HG03060 (cell line): ENCODE data around the gene TMEM141.
"Not testable (repeated sequence)": the region's sequence is repeated elsewhere in the genome, so short reads cannot be mapped to it uniquely, and the experiment has no call there.

Experiments used
- ATAC-seq: cut with Tn5 transposase; IDR thresholded peaks from one replicate; pipeline ENCODE4 v1.9.1; 2021; ENCODE audit warnings: low read depth, moderate number of reproducible peaks; ENCODE audit not compliant: unreplicated experiment

Gene TMEM141

GRCh38 chr9:136792321-136793085, 1.4 kb downstream of the TMEM141 start:
- ATAC-seq: no peak

- ATAC-seq: no peak
These were observed 2.2 kb downstream of the TMEM141 start for GRCh38 chr9:136793086-136793946.

DNA sequence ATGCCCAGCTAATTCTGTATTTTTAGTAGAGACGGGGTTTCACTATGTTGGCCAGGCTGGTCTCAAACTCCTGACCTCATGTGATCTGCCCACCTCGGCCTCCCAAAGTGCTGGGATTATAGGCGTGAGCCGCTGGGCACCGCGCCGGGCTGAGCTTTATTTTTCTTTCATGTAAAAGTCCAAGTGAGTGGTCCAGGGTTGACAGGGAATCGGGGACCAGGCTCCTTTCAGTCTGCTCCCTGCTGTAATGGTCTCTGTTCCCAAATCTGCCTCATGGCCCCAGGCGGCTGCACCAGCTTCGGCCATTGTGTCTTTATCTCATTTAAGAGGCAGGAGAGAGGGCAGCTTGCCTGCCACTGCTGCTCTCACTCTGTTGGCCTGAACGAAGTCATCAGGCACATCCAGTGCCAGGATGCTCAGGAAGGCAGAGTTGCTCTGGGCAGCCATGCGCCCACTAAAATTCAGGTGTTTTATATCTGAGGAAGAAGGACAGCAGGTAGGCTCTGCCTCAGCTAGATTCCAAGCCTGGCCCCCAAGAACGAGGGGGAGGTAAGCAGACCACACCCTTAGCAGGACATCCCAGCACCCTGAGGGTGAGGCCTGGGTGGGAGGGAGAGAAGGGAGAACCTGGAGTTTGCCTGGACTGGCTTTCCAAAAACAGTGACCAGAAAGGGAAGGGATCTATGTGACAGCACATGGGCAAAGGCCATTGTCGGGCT, 3.3 kb downstream of the TMEM141 start:
- no peak for ATAC-seq

DNA sequence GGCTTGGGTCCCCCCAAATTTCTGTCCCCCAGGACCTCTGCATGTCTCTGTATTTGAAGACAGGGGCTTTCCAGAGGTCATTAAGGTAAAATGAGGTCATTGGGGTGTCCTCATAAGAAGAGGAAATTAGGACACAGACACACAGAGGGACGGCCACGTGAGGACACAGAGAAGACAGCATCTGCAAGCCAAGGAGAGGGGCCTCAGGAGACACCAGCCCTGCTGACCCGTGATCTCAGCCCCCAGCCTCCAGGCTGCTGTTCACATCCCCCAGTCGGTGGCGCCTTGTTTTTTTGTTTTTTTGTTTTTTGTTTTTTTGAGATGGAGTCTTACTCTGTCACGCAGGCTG, 3.8 kb downstream of the TMEM141 start:
- no peak for ATAC-seq

DNA sequence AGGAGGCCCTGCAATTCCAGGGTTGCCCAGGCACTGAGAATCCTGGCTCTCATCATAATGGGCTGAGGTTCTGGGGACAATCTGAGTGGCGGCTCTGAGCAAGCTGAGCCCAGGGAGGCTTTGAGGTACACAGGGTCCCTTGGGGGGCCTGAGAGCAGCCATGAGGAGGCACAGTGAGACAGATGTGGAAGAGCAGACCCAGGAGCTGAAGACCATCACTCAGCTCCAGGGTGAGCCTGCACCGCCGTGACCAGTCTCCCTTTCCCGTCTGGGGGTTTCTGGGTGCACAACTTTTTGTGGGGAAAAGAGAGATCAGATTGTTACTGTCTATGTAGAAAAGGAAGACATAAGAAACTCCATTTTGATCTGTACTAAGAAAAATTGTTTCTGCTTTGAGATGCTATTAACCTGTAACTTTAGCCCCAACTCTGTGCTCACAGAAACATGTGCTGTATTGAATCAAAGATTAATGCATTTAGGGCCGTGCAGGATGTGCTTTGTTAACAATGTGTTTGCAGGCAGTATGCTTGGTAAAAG, 5.2 kb downstream of the TMEM141 start, which contains the start of gene CCDC183:
Gene CCDC183 (plus strand): TSS at position 101 of the 537 bp plus-strand sequence. CDS start 60 bp downstream, at position 161.
- ATAC-seq: no peak

GRCh38 chr9:136796775-136797347, 5.7 kb downstream of the TMEM141 start:
- ATAC-seq: not testable (repeated sequence)

DNA sequence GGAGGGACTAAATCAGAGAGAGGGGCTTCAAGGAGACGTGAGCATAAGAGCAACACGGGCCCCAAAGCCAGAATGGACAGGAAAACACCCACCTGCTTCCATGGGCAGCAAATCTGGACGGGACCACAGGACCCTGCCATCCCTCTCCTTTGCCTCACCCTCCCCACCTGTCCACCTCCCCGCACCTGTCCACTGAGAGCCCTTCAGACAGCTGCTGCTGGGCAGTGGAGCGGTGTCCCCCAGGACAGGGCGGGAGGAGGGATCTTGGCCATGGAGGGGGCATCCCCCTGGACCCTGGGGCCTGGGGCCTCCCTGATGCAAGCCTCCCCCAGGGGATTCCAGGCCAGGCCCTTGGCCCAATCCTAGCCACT, 7.5 kb downstream of the TMEM141 start:
- ATAC-seq: no peak

DNA sequence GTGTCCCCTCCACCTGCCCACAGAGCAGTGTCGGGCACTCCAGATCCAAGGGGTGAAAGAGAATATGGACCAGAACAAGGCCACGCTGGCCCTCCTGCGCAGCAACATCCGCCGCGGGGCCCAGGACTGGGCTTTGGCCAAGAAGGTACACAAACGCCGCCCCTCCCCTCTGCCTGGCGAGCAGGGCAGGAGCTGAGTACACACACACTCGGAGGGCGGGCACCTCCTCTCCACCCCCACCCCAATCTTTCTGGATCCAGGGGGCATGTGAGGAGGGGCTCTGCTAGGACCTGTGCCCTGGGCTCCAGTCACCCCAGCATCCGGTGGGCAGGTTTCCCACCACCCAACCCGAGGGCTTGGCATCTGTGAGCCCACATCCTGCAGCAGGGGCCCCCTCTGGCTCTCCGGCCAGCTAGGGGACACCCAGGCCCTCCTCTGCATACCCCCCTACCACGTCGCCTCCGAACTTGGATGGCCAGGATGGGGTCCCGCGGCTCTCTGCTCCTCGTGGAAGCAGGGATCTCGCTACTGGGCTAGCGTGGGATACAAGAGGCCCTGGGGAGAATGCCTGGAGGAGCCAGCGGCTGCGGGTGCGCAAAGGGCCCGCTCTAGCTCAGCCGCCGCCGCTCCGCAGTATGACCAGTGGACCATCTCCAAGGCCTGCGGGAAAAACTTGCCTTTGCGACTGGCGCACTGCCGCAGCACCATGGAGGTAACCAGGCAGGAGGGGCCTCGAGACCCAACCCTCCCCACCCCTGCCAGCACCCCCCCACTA, 8.1 kb downstream of the TMEM141 start:
- no peak for ATAC-seq

- no peak for ATAC-seq
These were observed 8.9 kb downstream of the TMEM141 start for GRCh38 chr9:136799854-136800657.

DNA sequence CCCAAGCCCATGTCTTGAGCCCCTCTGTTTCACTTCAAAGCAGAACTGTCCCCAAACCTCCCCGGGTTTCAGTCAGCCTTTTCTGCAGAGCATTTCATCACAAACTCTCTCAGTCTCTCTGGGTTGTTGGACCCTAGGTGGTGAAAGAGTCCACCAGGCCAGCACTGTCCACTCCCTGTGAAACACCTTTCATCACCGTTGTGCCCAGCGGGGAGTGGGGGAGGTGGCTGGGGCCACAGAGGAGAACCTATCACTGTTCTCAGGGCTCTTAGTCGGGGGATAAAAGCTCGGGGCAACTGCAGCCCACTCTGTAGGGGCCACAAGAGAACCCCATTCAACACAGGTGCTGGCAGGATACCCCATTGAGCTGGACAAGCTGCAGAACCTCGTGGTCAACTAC, 11.2 kb downstream of the TMEM141 start:
- no peak for ATAC-seq

DNA sequence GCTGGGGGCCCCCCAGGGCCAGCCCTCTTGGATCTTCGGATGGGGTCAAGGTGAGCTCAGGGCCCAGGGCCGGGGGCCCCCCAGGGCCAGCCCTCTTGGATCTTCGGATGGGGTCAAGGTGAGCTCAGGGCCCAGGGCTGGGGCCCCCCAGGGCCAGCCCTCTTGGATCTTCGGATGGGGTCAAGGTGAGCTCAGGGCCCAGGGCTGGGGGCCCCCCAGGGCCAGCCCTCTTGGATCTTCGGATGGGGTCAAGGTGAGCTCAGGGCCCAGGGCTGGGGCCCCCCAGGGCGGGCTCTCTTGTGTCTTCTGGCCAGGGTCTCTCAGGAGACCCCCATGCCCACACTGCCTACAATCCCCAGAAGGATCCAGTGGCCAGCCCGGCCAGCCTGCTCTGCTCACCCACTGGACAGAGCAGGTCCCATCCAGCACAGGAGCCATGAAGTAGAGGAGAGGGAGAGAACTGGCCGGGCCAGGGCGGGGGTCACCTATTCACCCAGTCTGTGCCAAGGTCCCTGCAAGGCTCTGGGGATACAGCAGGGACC, 11.9 kb downstream of the TMEM141 start:
- ATAC-seq: not testable (repeated sequence)

GRCh38 chr9:136803551-136804508, 12.7 kb downstream of the TMEM141 start:
- no peak for ATAC-seq

DNA sequence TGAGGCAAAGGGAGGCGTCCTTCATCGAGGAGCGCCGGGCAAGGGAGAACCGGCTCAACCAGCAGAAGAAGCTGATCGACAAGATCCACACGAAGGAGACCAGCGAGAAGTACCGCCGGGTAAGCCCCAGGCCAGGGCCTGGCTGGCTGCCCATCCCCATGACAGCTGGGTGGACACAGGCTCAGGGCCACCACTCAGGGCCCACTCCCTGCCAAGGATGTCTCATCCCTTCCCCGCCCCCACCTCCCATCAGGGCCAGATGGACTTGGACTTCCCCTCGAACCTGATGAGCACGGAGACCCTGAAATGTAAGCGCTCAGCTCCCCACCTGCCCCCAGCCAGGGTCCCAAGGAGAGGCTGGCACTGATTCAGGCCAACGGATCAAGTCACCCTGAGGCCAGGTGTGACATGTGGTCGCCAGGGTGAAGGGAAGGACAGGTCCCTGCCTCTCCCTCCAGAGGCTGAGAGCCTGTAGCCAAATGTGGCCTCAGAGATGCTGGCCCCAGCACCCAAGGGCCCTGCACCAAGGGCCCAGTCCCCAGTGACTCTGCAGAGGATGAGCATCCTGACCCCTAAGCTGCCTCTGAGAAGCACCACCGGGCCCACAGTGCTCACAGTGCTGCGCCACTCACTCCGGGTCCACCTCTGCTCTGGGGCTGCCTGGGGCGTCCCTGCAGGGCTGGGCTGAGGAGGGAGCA, 13.5 kb downstream of the TMEM141 start:
- ATAC-seq: no peak

- no peak for ATAC-seq
These were observed 14.1 kb downstream of the TMEM141 start for GRCh38 chr9:136805207-136805740.

DNA sequence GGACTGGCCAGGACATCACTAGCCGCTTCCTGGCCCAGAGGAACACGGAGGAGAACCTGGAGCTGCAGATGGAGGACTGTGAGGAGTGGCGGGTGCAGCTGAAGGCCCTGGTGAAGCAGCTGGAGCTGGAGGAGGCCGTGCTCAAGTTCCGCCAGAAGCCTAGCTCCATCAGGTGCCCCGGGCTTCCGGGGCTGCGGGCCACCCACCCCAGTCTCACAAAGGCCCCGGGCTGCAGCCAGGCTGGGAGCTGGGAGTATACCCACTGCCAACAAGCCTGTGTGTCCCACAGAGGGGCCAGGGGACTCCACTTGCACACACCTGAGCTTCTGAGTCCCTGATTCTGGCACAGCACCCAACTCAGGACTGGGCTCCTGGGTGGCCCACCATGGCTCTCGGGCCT, 14.9 kb downstream of the TMEM141 start:
- ATAC-seq: no peak

- no peak for ATAC-seq
These were observed 15.6 kb downstream of the TMEM141 start for GRCh38 chr9:136806631-136807201.
